NB4 (cell line): ENCODE measurements around the gene DLG5.

ENCODE experiments used
- DNase-seq: peaks from one replicate; pipeline ENCODE4 v3.0.0; 2010; ENCODE audit warnings: low read depth
- H3K4me3 ChIP-seq: one replicate; pipeline ENCODE4 v1.5.1; 2011; ENCODE audit warnings: mild to moderate bottlenecking, low read depth, low read length, moderate library complexity
- CTCF ChIP-seq: IDR thresholded peaks from one replicate; pipeline ENCODE4 v1.5.1; 2012; ENCODE audit warnings: low read depth, low read length
- MAX ChIP-seq: IDR thresholded peaks from 2 replicates; pipeline ENCODE4 v1.6.1; 2011; ENCODE audit warnings: low read depth, low read length
- MYC ChIP-seq: IDR thresholded peaks from 2 replicates; pipeline ENCODE4 v1.6.1; 2011; ENCODE audit warnings: low read depth, low read length
- POLR2A ChIP-seq: IDR thresholded peaks from 2 replicates; pipeline ENCODE4 v1.6.1; 2011; ENCODE audit warnings: mild to moderate bottlenecking; ENCODE audit not compliant: insufficient read length; ENCODE audit errors: extremely low read depth

Gene DLG5

GRCh38 chr10:77846718-77847311, 79.7 kb downstream of the DLG5 start:
- peak; percentile 65 for DNase-seq
- no peak for TF ChIP-seq POLR2A
- peak; percentile 45 for TF ChIP-seq MAX
- peak; percentile 96 for TF ChIP-seq CTCF
- TF ChIP-seq MYC = peak; percentile 55
- H3K4me3 ChIP-seq = no peak overlapping the region

- TF ChIP-seq MAX (no peak), CTCF (no peak), POLR2A (no peak), MYC (no peak)
- no peak overlapping the region for H3K4me3 ChIP-seq
- DNase-seq = no peak
Measured at GRCh38 chr10:77845451-77845850, 81.1 kb downstream of the DLG5 start.

GRCh38 chr10:77844713-77845445, 81.7 kb downstream of the DLG5 start:
- no peak overlapping the region for H3K4me3 ChIP-seq
- DNase-seq = no peak
- TF ChIP-seq MYC = no peak
- no peak for TF ChIP-seq POLR2A
- no peak for TF ChIP-seq MAX
- TF ChIP-seq CTCF = no peak

GRCh38 chr10:77844177-77844576, 82.4 kb downstream of the DLG5 start:
- TF ChIP-seq CTCF (no peak), MAX (no peak), POLR2A (no peak), MYC (no peak)
- DNase-seq = no peak
- H3K4me3 ChIP-seq = no peak overlapping the region

GRCh38 chr10:77843264-77843663, 83.3 kb downstream of the DLG5 start:
- no peak overlapping the region for H3K4me3 ChIP-seq
- DNase-seq = no peak
- no peak for TF ChIP-seq CTCF
- no peak for TF ChIP-seq POLR2A
- no peak for TF ChIP-seq MAX
- no peak for TF ChIP-seq MYC
